Stimulated activated CD4-positive, alpha-beta T cell treated with anti-CD3 and anti-CD28 coated beads, Interleukin-1b, Interleukin-23, amount 100 ng/mL, for 24 hours (primary cell): ENCODE data around the gene RASAL2.

Source experiments
- DNase-seq, 4 experiments: peaks; one replicate each; pipeline ENCODE4 v3.0.0-alpha.2; 2020; ENCODE audit warnings: low read depth in 4 of 4, low spot score in 1 of 4

RASAL2 gene

GRCh38 chr1:178438432-178438831 lies 344.5 kb downstream of the RASAL2 start:
- no peak for DNase-seq

GRCh38 chr1:178442925-178443324 lies 349.0 kb downstream of the RASAL2 start:
- no peak for DNase-seq

- no peak for DNase-seq
These were observed 357.0 kb downstream of the RASAL2 start for GRCh38 chr1:178450871-178451270.

GRCh38 chr1:178451529-178451928 lies 357.6 kb downstream of the RASAL2 start:
- no peak for DNase-seq

- DNase-seq, result no peak
These were observed 358.1 kb downstream of the RASAL2 start for GRCh38 chr1:178452013-178452412.

- no peak for DNase-seq
These were observed 362.6 kb downstream of the RASAL2 start for GRCh38 chr1:178456472-178456871.

GRCh38 chr1:178457651-178458050 lies 363.7 kb downstream of the RASAL2 start:
- DNase-seq, result no peak

GRCh38 chr1:178458203-178458602 lies 364.3 kb downstream of the RASAL2 start:
- DNase-seq, result no peak

- DNase-seq, result no peak
These were observed 367.2 kb downstream of the RASAL2 start for GRCh38 chr1:178461104-178461503.

GRCh38 chr1:178461701-178462100 lies 367.8 kb downstream of the RASAL2 start:
- DNase-seq, result no peak

GRCh38 chr1:178464141-178464540 lies 370.2 kb downstream of the RASAL2 start:
- DNase-seq, result no peak

- DNase-seq, result no peak
These were observed 370.7 kb downstream of the RASAL2 start for GRCh38 chr1:178464566-178464965.

GRCh38 chr1:178465011-178465410 lies 371.1 kb downstream of the RASAL2 start:
- no peak for DNase-seq

- DNase-seq, result no peak
These were observed 373.9 kb downstream of the RASAL2 start for GRCh38 chr1:178467837-178468236.

GRCh38 chr1:178470411-178470960 lies 376.6 kb downstream of the RASAL2 start:
- no peak for DNase-seq

- DNase-seq, result no peak
These were observed 378.6 kb downstream of the RASAL2 start for GRCh38 chr1:178472531-178472930.

GRCh38 chr1:178477373-178477772 lies 383.5 kb downstream of the RASAL2 start:
- DNase-seq, result no peak

- no peak for DNase-seq
These were observed 383.9 kb downstream of the RASAL2 start for GRCh38 chr1:178477841-178478240.

- no peak for DNase-seq
These were observed 389.5 kb downstream of the RASAL2 start for GRCh38 chr1:178483251-178483957.

GRCh38 chr1:178484698-178485225 lies 390.9 kb downstream of the RASAL2 start:
- DNase-seq, result no peak

- DNase-seq, result no peak
These were observed 391.7 kb downstream of the RASAL2 start for GRCh38 chr1:178485541-178485981.
